ENCODE data around the gene MEP1A.

The MEP1A gene

GRCh38 chr6:46781478-46782378, 11.5 kb upstream of the MEP1A start:
- no peak for TF ChIP-seq POLR2AphosphoS5 (IDR thresholded peaks at IDR 0.05; ENCODE audit: low read depth, low read length)
- no peak for TF ChIP-seq POLR2A (IDR thresholded peaks at IDR 0.05; ENCODE audit: low read depth, low read length)
- TF ChIP-seq TAF1 (IDR thresholded peaks at IDR 0.05; ENCODE audit: borderline replicate concordance, low read depth, low read length): no peak
- DNase-seq (ENCODE audit: insufficient read length) (no peak), FAIRE-seq (peak; percentile 73)

GRCh38 chr6:46784535-46784934, 8.7 kb upstream of the MEP1A start:
- DNase-seq (ENCODE audit: insufficient read length) (no peak), FAIRE-seq (no peak)
- TF ChIP-seq TAF1 (IDR thresholded peaks at IDR 0.05; ENCODE audit: borderline replicate concordance, low read depth, low read length): no peak
- TF ChIP-seq POLR2AphosphoS5 (IDR thresholded peaks at IDR 0.05; ENCODE audit: low read depth, low read length): no peak
- TF ChIP-seq POLR2A (IDR thresholded peaks at IDR 0.05; ENCODE audit: low read depth, low read length): no peak

GRCh38 chr6:46787871-46788540, 5.2 kb upstream of the MEP1A start:
- no peak for DNase-seq (ENCODE audit: insufficient read length)
- TF ChIP-seq POLR2AphosphoS5 (IDR thresholded peaks at IDR 0.05; ENCODE audit: low read depth, low read length) (no peak), POLR2A (IDR thresholded peaks at IDR 0.05; ENCODE audit: low read depth, low read length) (no peak), TAF1 (IDR thresholded peaks at IDR 0.05; ENCODE audit: borderline replicate concordance, low read depth, low read length) (no peak)
- FAIRE-seq: no peak

- FAIRE-seq: no peak
- TF ChIP-seq TAF1 (IDR thresholded peaks at IDR 0.05; ENCODE audit: borderline replicate concordance, low read depth, low read length) (no peak), POLR2A (IDR thresholded peaks at IDR 0.05; ENCODE audit: low read depth, low read length) (no peak), POLR2AphosphoS5 (IDR thresholded peaks at IDR 0.05; ENCODE audit: low read depth, low read length) (no peak)
Observed at GRCh38 chr6:46788791-46789190, 4.4 kb upstream of the MEP1A start.

GRCh38 chr6:46789434-46790354, 3.5 kb upstream of the MEP1A start:
- FAIRE-seq (no peak), DNase-seq (ENCODE audit: insufficient read length) (no peak)
- TF ChIP-seq POLR2A (IDR thresholded peaks at IDR 0.05; ENCODE audit: low read depth, low read length) (no peak), TAF1 (IDR thresholded peaks at IDR 0.05; ENCODE audit: borderline replicate concordance, low read depth, low read length) (no peak), POLR2AphosphoS5 (IDR thresholded peaks at IDR 0.05; ENCODE audit: low read depth, low read length) (no peak)

More at GRCh38 chr6:46788791-46789190, 4.4 kb upstream of the MEP1A start:
- no peak for DNase-seq (ENCODE audit: insufficient read length)

- no peak for TF ChIP-seq POLR2AphosphoS5 (IDR thresholded peaks at IDR 0.05; ENCODE audit: low read depth, low read length)
- no peak for TF ChIP-seq POLR2A (IDR thresholded peaks at IDR 0.05; ENCODE audit: low read depth, low read length)
- no peak for TF ChIP-seq TAF1 (IDR thresholded peaks at IDR 0.05; ENCODE audit: borderline replicate concordance, low read depth, low read length)
- no peak for DNase-seq (ENCODE audit: insufficient read length)
- FAIRE-seq: no peak
Observed at GRCh38 chr6:46790355-46790874, 2.8 kb upstream of the MEP1A start.

- TF ChIP-seq POLR2A (IDR thresholded peaks at IDR 0.05; ENCODE audit: low read depth, low read length) (no peak), POLR2AphosphoS5 (IDR thresholded peaks at IDR 0.05; ENCODE audit: low read depth, low read length) (no peak), TAF1 (IDR thresholded peaks at IDR 0.05; ENCODE audit: borderline replicate concordance, low read depth, low read length) (no peak)
- DNase-seq (ENCODE audit: insufficient read length) (no peak), FAIRE-seq (no peak)
Observed at GRCh38 chr6:46792635-46793034, 554 bp upstream of the MEP1A start.

- no peak for TF ChIP-seq POLR2A (IDR thresholded peaks at IDR 0.05; ENCODE audit: low read depth, low read length)
- no peak for TF ChIP-seq POLR2AphosphoS5 (IDR thresholded peaks at IDR 0.05; ENCODE audit: low read depth, low read length)
- no peak for TF ChIP-seq TAF1 (IDR thresholded peaks at IDR 0.05; ENCODE audit: borderline replicate concordance, low read depth, low read length)
- FAIRE-seq (no peak), DNase-seq (ENCODE audit: insufficient read length) (no peak)
Observed at GRCh38 chr6:46794068-46794467, 879 bp downstream of the MEP1A start.

GRCh38 chr6:46795816-46796215, 2.6 kb downstream of the MEP1A start:
- no peak for TF ChIP-seq POLR2A (IDR thresholded peaks at IDR 0.05; ENCODE audit: low read depth, low read length)
- no peak for TF ChIP-seq POLR2AphosphoS5 (IDR thresholded peaks at IDR 0.05; ENCODE audit: low read depth, low read length)
- TF ChIP-seq TAF1 (IDR thresholded peaks at IDR 0.05; ENCODE audit: borderline replicate concordance, low read depth, low read length): no peak
- no peak for FAIRE-seq

GRCh38 chr6:46796848-46797580, 3.8 kb downstream of the MEP1A start:
- FAIRE-seq (no peak), DNase-seq (ENCODE audit: insufficient read length) (no peak)
- no peak for TF ChIP-seq TAF1 (IDR thresholded peaks at IDR 0.05; ENCODE audit: borderline replicate concordance, low read depth, low read length)
- no peak for TF ChIP-seq POLR2AphosphoS5 (IDR thresholded peaks at IDR 0.05; ENCODE audit: low read depth, low read length)
- no peak for TF ChIP-seq POLR2A (IDR thresholded peaks at IDR 0.05; ENCODE audit: low read depth, low read length)

More at GRCh38 chr6:46795816-46796215, 2.6 kb downstream of the MEP1A start:
- no peak for DNase-seq (ENCODE audit: insufficient read length)
